Measurements from ENCODE around the gene SLC38A3.

- no peak for TF ChIP-seq CTCF (IDR thresholded peaks at IDR 0.05)
- TF ChIP-seq POLR2A (IDR thresholded peaks at IDR 0.05): no peak
Measured at GRCh38 chr3:50168791-50169190, 36.3 kb upstream of the SLC38A3 start.
